Subcutaneous adipose tissue (tissue), 4 donors: ENCODE results near the gene SLC27A3. TPM values are rescaled to one million over a fixed set of nuclear protein-coding genes. Genes with fewer than 3 reads are reported as not detected.

ENCODE experiments used
- total RNA-seq, 4 donors: library from RNA; depleted of rRNA; stranded (reverse); fragments of >200 nt; gene quantifications; one replicate each; pipeline ENCODE4 v1.1.0, GENCODE V29; 2016
- TF ChIP-seq, protein P1 (sequence below): fragments of 450-650 bp; IDR thresholded peaks from one replicate; pipeline ENCODE4 v1.5.1; 2016; ENCODE audit warnings: low read depth, mild to moderate bottlenecking, control low read depth, antibody characterized with exemption, moderate library complexity

Gene SLC27A3
- total RNA-seq, 4 donors from 2014 or later, result 20.4 to 104 (median 46.0) TPM

DNA sequence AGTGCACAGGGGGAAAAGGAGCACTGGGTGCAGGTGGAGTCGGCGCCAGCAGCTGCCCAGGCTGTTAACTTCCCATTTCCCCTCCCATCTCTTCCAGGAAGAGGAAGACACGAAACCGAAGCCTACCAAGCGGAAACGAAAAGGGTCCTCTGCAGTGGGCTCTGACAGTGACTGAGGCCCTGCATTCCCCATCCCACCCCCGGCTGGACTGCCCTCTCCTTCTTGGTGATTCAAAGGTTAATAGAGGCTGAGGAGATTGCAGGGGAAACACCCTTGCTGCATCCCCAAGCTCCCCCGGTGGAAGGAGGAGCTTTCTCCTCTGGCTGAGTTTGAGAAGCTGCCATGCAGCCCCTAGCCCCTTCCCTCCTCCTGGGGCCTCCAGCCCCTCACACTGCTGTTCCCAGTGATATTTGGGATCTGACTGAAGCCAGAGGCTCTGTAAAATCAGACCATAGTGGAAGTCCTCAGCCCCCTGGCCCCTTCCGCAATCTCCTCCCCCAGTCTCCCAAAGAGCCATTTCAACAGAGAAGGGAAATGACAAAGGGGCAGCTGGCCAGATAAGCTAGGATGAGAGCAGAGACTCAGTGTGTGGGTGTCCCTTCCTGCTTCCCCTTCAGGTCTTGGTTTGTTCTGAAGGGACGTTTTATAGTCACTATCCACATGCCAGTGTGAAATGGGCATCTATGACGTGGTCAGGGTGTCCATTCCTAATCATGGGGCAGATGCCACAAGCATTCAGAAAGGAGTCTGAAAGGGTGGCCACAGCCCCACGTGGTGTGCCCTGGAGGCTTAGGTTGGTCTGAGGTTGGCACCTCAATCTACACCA lies 1.9 kb upstream of the SLC27A3 start:
- TF ChIP-seq, protein P1, sequence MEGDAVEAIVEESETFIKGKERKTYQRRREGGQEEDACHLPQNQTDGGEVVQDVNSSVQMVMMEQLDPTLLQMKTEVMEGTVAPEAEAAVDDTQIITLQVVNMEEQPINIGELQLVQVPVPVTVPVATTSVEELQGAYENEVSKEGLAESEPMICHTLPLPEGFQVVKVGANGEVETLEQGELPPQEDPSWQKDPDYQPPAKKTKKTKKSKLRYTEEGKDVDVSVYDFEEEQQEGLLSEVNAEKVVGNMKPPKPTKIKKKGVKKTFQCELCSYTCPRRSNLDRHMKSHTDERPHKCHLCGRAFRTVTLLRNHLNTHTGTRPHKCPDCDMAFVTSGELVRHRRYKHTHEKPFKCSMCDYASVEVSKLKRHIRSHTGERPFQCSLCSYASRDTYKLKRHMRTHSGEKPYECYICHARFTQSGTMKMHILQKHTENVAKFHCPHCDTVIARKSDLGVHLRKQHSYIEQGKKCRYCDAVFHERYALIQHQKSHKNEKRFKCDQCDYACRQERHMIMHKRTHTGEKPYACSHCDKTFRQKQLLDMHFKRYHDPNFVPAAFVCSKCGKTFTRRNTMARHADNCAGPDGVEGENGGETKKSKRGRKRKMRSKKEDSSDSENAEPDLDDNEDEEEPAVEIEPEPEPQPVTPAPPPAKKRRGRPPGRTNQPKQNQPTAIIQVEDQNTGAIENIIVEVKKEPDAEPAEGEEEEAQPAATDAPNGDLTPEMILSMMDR, result no peak

DNA sequence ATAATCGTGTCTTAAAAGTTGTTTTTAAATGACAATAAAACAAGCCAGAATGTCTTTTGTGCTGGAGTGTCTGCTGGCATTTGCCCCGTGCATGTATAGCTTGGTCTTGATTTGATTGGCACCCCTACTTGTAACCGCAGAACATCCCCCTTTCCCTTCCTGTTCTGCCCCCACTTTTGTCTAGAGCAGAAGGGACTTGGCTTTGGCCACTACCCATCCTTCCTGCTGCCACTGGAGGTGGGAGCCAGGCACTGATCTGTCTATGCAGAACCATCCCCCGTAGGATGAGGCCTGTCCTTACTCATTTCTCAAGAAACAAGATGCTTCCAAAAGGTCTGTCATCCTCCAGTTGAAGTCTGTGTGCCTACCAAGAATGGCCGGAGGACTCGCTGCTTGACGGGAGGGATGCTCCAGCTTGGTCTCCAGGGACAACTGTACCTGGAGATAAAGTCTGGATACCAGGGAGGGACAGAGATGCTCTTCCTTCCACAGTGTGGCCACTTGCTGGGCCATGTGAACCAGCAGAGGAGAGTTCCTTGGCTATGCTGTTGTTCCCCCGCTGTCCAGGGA lies 1.1 kb upstream of the SLC27A3 start:
- TF ChIP-seq, protein P1, result no peak

DNA sequence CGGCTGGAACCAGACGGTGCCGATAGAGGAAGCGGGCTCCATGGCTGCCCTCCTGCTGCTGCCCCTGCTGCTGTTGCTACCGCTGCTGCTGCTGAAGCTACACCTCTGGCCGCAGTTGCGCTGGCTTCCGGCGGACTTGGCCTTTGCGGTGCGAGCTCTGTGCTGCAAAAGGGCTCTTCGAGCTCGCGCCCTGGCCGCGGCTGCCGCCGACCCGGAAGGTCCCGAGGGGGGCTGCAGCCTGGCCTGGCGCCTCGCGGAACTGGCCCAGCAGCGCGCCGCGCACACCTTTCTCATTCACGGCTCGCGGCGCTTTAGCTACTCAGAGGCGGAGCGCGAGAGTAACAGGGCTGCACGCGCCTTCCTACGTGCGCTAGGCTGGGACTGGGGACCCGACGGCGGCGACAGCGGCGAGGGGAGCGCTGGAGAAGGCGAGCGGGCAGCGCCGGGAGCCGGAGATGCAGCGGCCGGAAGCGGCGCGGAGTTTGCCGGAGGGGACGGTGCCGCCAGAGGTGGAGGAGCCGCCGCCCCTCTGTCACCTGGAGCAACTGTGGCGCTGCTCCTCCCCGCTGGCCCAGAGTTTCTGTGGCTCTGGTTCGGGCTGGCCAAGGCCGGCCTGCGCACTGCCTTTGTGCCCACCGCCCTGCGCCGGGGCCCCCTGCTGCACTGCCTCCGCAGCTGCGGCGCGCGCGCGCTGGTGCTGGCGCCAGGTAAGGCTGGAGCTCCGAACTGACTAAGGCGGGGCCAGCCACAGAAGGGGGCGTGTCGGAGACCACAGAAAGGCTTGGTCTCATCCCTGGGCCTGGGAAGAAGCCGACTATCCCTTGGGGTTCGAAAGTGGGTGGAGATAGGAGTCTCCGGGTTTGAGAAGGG lies 486 bp downstream of the SLC27A3 start:
- TF ChIP-seq, protein P1, result no peak

DNA sequence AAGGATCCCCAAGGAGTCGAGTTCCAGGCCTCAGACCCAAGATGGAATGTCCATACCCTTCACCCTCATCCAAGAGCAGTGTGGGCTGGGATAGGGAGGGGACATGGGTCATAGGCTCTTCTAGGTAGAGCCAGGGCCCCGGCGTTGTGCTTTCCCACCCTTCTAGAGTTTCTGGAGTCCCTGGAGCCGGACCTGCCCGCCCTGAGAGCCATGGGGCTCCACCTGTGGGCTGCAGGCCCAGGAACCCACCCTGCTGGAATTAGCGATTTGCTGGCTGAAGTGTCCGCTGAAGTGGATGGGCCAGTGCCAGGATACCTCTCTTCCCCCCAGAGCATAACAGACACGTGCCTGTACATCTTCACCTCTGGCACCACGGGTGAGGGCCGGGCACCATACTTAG lies 1.1 kb downstream of the SLC27A3 start:
- TF ChIP-seq, protein P1, result no peak

DNA sequence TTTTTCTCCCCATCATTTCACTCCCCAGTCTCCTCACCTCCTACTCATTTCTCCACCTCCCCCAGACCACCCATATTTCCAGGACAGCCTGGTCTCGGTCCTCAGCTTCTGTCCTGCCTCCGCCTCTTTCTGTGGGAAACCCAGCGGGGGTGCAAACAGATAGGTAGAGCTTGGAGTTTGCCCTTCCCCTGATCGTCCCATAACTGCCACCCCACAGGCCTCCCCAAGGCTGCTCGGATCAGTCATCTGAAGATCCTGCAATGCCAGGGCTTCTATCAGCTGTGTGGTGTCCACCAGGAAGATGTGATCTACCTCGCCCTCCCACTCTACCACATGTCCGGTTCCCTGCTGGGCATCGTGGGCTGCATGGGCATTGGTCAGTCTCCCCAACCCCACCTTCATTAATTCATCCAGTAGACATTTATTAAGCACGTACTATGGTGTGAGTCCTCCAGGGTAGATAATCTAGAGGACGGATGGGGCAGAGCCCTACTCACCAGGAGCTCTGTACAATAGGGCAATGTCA lies 1.7 kb downstream of the SLC27A3 start:
- TF ChIP-seq, protein P1, result no peak

DNA sequence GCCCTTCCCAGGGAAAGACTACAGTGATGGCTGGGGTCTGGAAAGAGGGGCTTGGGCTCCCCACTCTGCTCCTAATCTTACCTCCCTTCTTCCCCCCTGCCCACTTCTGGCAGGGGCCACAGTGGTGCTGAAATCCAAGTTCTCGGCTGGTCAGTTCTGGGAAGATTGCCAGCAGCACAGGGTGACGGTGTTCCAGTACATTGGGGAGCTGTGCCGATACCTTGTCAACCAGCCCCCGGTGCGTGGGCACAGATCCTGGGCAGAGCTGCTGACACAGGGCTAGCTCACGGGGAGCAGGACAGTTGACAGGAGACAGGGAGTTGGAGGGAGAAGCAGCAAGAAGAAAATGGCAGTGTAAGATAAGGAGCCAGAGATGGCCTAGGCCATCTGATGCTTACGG lies 2.4 kb downstream of the SLC27A3 start:
- TF ChIP-seq, protein P1, result no peak
